GM19324 (cell line): ENCODE data around the gene PGM5.
A peak's percentile ranks its signal among the peaks of the same experiment; 100 is the strongest.
"Not testable (repeated sequence)": the region's sequence is repeated elsewhere in the genome, so short reads cannot be mapped to it uniquely, and the experiment has no call there.

Source experiments
- ATAC-seq: cut with Tn5 transposase; IDR thresholded peaks from one replicate; pipeline ENCODE4 v1.9.1; 2021; ENCODE audit warnings: mild to moderate bottlenecking, moderate library complexity; ENCODE audit not compliant: unreplicated experiment, low FRiP score

Gene PGM5

GRCh38 chr9:68356380-68357118 is at the start of gene PGM5:
Gene PGM5, plus strand, starts transcription at chr9:68356611. Its CDS starts 517 bp downstream, at chr9:68357128.
- ATAC-seq, result peak; percentile 64

GRCh38 chr9:68307127-68307526 is 49.3 kb upstream of the PGM5 start:
- ATAC-seq, result not testable (repeated sequence)

GRCh38 chr9:68307654-68308053 is 48.8 kb upstream of the PGM5 start:
- ATAC-seq, result not testable (repeated sequence)

GRCh38 chr9:68311208-68311607 is 45.2 kb upstream of the PGM5 start:
- ATAC-seq, result not testable (repeated sequence)

GRCh38 chr9:68318209-68318608 is 38.2 kb upstream of the PGM5 start:
- ATAC-seq, result not testable (repeated sequence)

- not testable (repeated sequence) for ATAC-seq
These were observed 32.7 kb upstream of the PGM5 start for GRCh38 chr9:68323749-68324148.

GRCh38 chr9:68324518-68324917 is 31.9 kb upstream of the PGM5 start:
- ATAC-seq, result not testable (repeated sequence)

GRCh38 chr9:68329106-68329505 is 27.3 kb upstream of the PGM5 start:
- ATAC-seq, result not testable (repeated sequence)

GRCh38 chr9:68330531-68331173 is 25.8 kb upstream of the PGM5 start:
- ATAC-seq, result not testable (repeated sequence)

- ATAC-seq, result not testable (repeated sequence)
These were observed 24.3 kb upstream of the PGM5 start for GRCh38 chr9:68332122-68332521.

- ATAC-seq, result not testable (repeated sequence)
These were observed 20.5 kb upstream of the PGM5 start for GRCh38 chr9:68335935-68336334.

- ATAC-seq, result not testable (repeated sequence)
These were observed 19.6 kb upstream of the PGM5 start for GRCh38 chr9:68336639-68337339.

GRCh38 chr9:68338000-68338399 is 18.4 kb upstream of the PGM5 start:
- ATAC-seq, result not testable (repeated sequence)

- ATAC-seq, result peak; percentile 68
These were observed 14.0 kb upstream of the PGM5 start for GRCh38 chr9:68342265-68343025.

- ATAC-seq, result not testable (repeated sequence)
These were observed 13.2 kb upstream of the PGM5 start for GRCh38 chr9:68343242-68343641.

- ATAC-seq, result not testable (repeated sequence)
These were observed 12.4 kb upstream of the PGM5 start for GRCh38 chr9:68343992-68344391.

- ATAC-seq, result not testable (repeated sequence)
These were observed 4.7 kb upstream of the PGM5 start for GRCh38 chr9:68351689-68352088.

GRCh38 chr9:68355993-68356379 is 425 bp upstream of the PGM5 start:
- ATAC-seq, result not testable (repeated sequence)

GRCh38 chr9:68357119-68357714 is 806 bp downstream of the PGM5 start:
- not testable (repeated sequence) for ATAC-seq

- not testable (repeated sequence) for ATAC-seq
These were observed 10.6 kb downstream of the PGM5 start for GRCh38 chr9:68366933-68367547.
